Neural crest cell (in vitro differentiated cells): Measurements from ENCODE around the gene CAMSAP3. TPM values are rescaled to one million over a fixed set of nuclear protein-coding genes. Genes with fewer than 3 reads are reported as not detected.

ENCODE experiments used
- DNase-seq: peaks from one replicate; pipeline ENCODE4 v3.0.0; 2021; ENCODE audit warnings: low read depth, mixed read lengths, low spot score
- H3K27ac Mint-ChIP-seq: one replicate; pipeline ENCODE4 v1.8.0; 2021; ENCODE audit warnings: mild to moderate bottlenecking, mixed read lengths; ENCODE audit not compliant: unreplicated experiment
- H3K27me3 Mint-ChIP-seq: 2 replicates; pipeline ENCODE4 v1.8.0; 2021; ENCODE audit warnings: low read depth, mild to moderate bottlenecking, mixed read lengths
- H3K36me3 Mint-ChIP-seq: 2 replicates; pipeline ENCODE4 v1.8.0; 2021; ENCODE audit warnings: low read depth, mild to moderate bottlenecking, mixed read lengths
- H3K4me1 Mint-ChIP-seq: 2 replicates; pipeline ENCODE4 v1.8.0; 2021; ENCODE audit warnings: mixed read lengths
- H3K4me3 Mint-ChIP-seq: one replicate; pipeline ENCODE4 v1.8.0; 2021; ENCODE audit warnings: mild to moderate bottlenecking, mixed read lengths
- H3K9me3 Mint-ChIP-seq: 2 replicates; pipeline ENCODE4 v1.8.0; 2021; ENCODE audit warnings: mixed read lengths
- long read RNA-seq: library from polyadenylated mRNA; unstranded; transcript quantifications from one replicate; pipeline ENCODE4 v2.0.0, GENCODE V29; 2020
- total RNA-seq: library from RNA; stranded (reverse); gene quantifications from 2 replicates; pipeline ENCODE4 v1.2.1, GENCODE V29; 2021
- TF ChIP-seq, protein P1 (sequence below): fragments of 200-600 bp; sonication (generic); conservative IDR thresholded peaks from 2 replicates; pipeline ENCODE4 v1.5.0; 2021; ENCODE audit warnings: antibody characterized with exemption, mild to moderate bottlenecking

CAMSAP3 gene, protein sequence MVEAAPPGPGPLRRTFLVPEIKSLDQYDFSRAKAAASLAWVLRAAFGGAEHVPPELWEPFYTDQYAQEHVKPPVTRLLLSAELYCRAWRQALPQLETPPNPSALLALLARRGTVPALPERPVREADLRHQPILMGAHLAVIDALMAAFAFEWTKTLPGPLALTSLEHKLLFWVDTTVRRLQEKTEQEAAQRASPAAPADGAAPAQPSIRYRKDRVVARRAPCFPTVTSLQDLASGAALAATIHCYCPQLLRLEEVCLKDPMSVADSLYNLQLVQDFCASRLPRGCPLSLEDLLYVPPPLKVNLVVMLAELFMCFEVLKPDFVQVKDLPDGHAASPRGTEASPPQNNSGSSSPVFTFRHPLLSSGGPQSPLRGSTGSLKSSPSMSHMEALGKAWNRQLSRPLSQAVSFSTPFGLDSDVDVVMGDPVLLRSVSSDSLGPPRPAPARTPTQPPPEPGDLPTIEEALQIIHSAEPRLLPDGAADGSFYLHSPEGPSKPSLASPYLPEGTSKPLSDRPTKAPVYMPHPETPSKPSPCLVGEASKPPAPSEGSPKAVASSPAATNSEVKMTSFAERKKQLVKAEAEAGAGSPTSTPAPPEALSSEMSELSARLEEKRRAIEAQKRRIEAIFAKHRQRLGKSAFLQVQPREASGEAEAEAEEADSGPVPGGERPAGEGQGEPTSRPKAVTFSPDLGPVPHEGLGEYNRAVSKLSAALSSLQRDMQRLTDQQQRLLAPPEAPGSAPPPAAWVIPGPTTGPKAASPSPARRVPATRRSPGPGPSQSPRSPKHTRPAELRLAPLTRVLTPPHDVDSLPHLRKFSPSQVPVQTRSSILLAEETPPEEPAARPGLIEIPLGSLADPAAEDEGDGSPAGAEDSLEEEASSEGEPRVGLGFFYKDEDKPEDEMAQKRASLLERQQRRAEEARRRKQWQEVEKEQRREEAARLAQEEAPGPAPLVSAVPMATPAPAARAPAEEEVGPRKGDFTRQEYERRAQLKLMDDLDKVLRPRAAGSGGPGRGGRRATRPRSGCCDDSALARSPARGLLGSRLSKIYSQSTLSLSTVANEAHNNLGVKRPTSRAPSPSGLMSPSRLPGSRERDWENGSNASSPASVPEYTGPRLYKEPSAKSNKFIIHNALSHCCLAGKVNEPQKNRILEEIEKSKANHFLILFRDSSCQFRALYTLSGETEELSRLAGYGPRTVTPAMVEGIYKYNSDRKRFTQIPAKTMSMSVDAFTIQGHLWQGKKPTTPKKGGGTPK
- total RNA-seq = 10.3 and 13.7 TPM in 2 replicates
- long read RNA-seq = 0 reads

DNA sequence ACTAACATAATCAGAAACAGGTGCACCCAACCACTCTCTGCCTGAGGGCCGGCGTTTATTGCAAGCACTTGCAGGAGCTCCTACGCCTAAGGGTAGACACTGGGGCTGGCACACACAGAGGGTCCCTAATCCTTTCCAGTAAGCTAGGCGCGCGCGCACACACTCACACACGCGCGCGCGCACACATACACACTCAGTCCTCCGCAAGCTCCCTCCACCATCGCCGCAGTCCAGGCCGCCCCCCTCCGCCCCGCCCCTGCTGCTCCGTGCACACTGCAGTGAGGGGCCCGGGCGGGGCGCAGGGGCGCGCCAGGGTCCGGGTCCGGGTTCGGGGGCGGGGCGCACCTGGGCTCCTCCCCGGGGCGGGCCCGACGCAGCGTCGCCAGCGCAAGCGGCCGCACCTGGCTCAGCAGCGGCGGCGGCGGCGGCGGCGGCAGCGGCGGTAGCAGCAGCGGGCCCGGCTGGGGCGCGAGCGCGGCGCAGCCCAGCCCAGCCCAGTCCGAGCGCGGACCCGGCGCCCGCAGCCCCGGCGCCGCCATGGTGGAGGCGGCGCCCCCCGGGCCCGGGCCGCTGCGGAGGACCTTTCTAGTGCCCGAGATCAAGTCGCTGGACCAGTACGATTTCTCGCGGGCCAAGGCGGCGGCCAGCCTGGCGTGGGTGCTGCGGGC, at the start of gene CAMSAP3:
Gene CAMSAP3 (plus strand): TSS at position 398 of the 668 bp plus-strand sequence. CDS start 140 bp downstream, at position 538.
- H3K27ac Mint-ChIP-seq = no peak within 1 kb of the TSS
- peak within 1 kb of the TSS; percentile 85 for H3K4me3 Mint-ChIP-seq
- peak; percentile 38 for DNase-seq
- no peaks in the 10 kb centered on the region for H3K36me3 Mint-ChIP-seq
- TF ChIP-seq, protein P1, sequence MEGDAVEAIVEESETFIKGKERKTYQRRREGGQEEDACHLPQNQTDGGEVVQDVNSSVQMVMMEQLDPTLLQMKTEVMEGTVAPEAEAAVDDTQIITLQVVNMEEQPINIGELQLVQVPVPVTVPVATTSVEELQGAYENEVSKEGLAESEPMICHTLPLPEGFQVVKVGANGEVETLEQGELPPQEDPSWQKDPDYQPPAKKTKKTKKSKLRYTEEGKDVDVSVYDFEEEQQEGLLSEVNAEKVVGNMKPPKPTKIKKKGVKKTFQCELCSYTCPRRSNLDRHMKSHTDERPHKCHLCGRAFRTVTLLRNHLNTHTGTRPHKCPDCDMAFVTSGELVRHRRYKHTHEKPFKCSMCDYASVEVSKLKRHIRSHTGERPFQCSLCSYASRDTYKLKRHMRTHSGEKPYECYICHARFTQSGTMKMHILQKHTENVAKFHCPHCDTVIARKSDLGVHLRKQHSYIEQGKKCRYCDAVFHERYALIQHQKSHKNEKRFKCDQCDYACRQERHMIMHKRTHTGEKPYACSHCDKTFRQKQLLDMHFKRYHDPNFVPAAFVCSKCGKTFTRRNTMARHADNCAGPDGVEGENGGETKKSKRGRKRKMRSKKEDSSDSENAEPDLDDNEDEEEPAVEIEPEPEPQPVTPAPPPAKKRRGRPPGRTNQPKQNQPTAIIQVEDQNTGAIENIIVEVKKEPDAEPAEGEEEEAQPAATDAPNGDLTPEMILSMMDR = no peak
- H3K27me3 Mint-ChIP-seq = peaks cover 61% of the 10 kb centered on the region
- H3K4me1 Mint-ChIP-seq = peaks cover 9% of the 10 kb centered on the region
- H3K9me3 Mint-ChIP-seq = no peaks in the 10 kb centered on the region

DNA sequence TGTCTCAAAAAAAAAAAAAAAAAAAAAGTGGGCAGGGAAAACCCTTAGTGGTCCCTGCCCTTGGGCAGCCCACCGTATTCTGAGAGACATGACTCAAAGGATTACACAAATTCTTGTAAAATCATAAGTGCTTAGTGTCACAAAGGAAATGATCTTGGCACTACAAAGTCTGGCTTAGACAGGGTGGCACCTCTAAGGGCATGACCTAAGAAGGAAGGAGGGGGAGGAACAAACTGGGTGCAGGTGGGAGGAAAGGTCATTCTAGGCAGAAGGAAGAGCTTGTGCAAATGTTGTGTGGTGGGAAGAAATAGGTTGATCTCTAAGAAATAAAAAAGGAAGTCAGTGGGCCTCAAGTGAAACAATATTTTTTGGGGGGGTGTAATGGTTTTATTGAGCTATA, 49.8 kb upstream of the CAMSAP3 start:
- Mint-ChIP-seq H3K36me3 (no peaks in the 10 kb centered on the region), H3K9me3 (no peaks in the 10 kb centered on the region), H3K27me3 (no peaks in the 10 kb centered on the region), H3K27ac (no peak overlapping the region), H3K4me3 (no peak overlapping the region), H3K4me1 (no peaks in the 10 kb centered on the region)
- DNase-seq = no peak
- TF ChIP-seq, protein P1 = no peak

DNA sequence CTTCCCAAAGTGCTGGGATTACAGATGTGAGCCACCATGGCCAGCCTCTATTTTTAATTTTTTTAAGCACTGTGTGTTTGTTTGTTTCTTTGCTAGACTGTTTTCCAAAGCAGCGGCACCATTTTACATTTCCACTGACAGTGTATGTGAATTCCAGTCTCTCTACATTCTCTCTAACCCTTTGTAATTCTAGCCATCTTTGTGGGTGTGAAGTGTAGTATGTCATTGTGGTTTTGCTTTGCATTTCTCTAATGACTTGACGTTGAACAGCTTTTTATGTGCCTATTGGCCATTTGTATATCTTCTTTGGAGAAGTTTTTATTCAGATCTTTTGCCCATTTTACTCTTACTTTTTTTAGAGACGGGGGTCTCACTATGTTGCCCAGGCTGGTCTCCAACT, 48.5 kb upstream of the CAMSAP3 start:
- no peak overlapping the region for H3K27ac Mint-ChIP-seq
- no peak for DNase-seq
- TF ChIP-seq, protein P1 = no peak
- H3K27me3 Mint-ChIP-seq = no peaks in the 10 kb centered on the region
- peaks cover 2% of the 10 kb centered on the region for H3K36me3 Mint-ChIP-seq
- H3K4me1 Mint-ChIP-seq = peaks cover 5% of the 10 kb centered on the region
- no peaks in the 10 kb centered on the region for H3K9me3 Mint-ChIP-seq
- H3K4me3 Mint-ChIP-seq = no peak overlapping the region

DNA sequence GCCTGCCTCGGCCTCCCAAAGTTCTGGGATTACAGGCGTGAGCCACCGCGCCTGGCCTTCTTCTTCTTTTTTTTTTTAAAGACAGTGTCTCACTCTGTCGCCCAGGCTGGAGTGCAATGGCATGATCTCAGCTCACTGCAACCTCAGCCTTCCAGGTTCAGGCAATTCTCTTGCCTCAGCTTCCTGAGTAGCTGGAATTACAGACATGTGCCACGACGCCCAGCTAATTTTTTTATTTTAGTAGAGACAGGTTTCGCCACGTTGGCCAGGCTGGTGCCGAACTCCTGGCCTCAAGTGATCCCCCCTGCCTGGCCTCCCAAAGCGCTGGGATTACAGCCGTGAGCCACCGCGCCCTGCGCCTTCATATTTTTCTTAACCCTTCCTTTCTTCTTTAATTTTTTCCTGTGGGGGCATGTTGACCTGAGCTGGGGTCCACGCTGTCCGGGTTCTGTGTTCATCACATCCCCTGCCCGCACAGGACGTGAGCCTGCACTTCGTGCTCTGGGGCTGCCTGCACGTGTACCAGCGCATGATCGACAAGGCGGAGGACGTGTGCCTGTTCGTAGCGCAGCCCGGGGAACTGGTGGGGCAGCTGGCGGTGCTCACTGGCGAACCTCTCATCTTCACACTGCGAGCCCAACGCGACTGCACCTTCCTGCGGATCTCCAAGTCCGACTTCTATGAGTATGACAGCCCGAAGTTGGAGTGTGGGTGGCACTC, 46.1 kb upstream of the CAMSAP3 start:
- no peak overlapping the region for H3K4me3 Mint-ChIP-seq
- H3K27ac Mint-ChIP-seq = no peak overlapping the region
- H3K27me3 Mint-ChIP-seq = no peaks in the 10 kb centered on the region
- H3K36me3 Mint-ChIP-seq = peaks cover 2% of the 10 kb centered on the region
- TF ChIP-seq, protein P1 = no peak
- H3K4me1 Mint-ChIP-seq = peaks cover 5% of the 10 kb centered on the region
- DNase-seq = no peak
- no peaks in the 10 kb centered on the region for H3K9me3 Mint-ChIP-seq
